GM06990 (cell line): ENCODE results near the gene SPTSSA.
"Not testable (repeated sequence)": the region's sequence is repeated elsewhere in the genome, so short reads cannot be mapped to it uniquely, and the experiment has no call there.

Experiments
- DNase-seq: peaks from one replicate; pipeline ENCODE4 v3.0.0-alpha.2; 2011; ENCODE audit not compliant: insufficient read length; ENCODE audit errors: extremely low read depth
- H3K27me3 ChIP-seq: replicated peaks from 2 replicates; pipeline ENCODE4 v1.6.0; 2011; ENCODE audit warnings: low read length; ENCODE audit not compliant: control insufficient read depth, insufficient read depth
- H3K36me3 ChIP-seq: 2 replicates; pipeline ENCODE4 v1.5.1; 2011; ENCODE audit warnings: low read length; ENCODE audit not compliant: control insufficient read depth, insufficient read depth
- H3K4me3 ChIP-seq: replicated peaks from 2 replicates; pipeline ENCODE4 v1.5.1; 2011; ENCODE audit warnings: low read depth, mild to moderate bottlenecking, control low read depth, low read length
- TF ChIP-seq, protein P1 (sequence below): IDR thresholded peaks from 2 replicates; pipeline ENCODE4 v1.5.1; 2011; ENCODE audit warnings: low read length, control low read depth, mild to moderate bottlenecking, inconsistent platforms; ENCODE audit not compliant: insufficient read depth, poor library complexity, severe bottlenecking

The SPTSSA gene

GRCh38 chr14:34462132-34462893, at the start of gene SPTSSA:
Gene SPTSSA (minus strand): TSS chr14:34462240. CDS start chr14:34462207, 33 bp downstream.
- H3K36me3 ChIP-seq, result no peaks in the 10 kb centered on the region
- H3K27me3 ChIP-seq, result no peaks in the 10 kb centered on the region
- peak within 1 kb of the TSS; percentile 89 for H3K4me3 ChIP-seq
- TF ChIP-seq, protein P1, sequence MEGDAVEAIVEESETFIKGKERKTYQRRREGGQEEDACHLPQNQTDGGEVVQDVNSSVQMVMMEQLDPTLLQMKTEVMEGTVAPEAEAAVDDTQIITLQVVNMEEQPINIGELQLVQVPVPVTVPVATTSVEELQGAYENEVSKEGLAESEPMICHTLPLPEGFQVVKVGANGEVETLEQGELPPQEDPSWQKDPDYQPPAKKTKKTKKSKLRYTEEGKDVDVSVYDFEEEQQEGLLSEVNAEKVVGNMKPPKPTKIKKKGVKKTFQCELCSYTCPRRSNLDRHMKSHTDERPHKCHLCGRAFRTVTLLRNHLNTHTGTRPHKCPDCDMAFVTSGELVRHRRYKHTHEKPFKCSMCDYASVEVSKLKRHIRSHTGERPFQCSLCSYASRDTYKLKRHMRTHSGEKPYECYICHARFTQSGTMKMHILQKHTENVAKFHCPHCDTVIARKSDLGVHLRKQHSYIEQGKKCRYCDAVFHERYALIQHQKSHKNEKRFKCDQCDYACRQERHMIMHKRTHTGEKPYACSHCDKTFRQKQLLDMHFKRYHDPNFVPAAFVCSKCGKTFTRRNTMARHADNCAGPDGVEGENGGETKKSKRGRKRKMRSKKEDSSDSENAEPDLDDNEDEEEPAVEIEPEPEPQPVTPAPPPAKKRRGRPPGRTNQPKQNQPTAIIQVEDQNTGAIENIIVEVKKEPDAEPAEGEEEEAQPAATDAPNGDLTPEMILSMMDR, result no peak
- DNase-seq, result peak; percentile 93

- TF ChIP-seq, protein P1, result no peak
- Histone ChIP-seq H3K27me3 (no peaks in the 10 kb centered on the region), H3K36me3 (no peaks in the 10 kb centered on the region), H3K4me3 (no peak overlapping the region)
- DNase-seq, result no peak
Measured at GRCh38 chr14:34507884-34508283, 45.8 kb upstream of the SPTSSA start.

GRCh38 chr14:34507459-34507858, 45.4 kb upstream of the SPTSSA start:
- no peaks in the 10 kb centered on the region for H3K36me3 ChIP-seq
- no peak overlapping the region for H3K4me3 ChIP-seq
- no peak for DNase-seq
- TF ChIP-seq, protein P1, result no peak
- H3K27me3 ChIP-seq, result no peaks in the 10 kb centered on the region

- not testable (repeated sequence) for DNase-seq, H3K4me3 ChIP-seq, H3K36me3 ChIP-seq, H3K27me3 ChIP-seq
Measured at GRCh38 chr14:34505124-34505491, 43.1 kb upstream of the SPTSSA start.

DNA sequence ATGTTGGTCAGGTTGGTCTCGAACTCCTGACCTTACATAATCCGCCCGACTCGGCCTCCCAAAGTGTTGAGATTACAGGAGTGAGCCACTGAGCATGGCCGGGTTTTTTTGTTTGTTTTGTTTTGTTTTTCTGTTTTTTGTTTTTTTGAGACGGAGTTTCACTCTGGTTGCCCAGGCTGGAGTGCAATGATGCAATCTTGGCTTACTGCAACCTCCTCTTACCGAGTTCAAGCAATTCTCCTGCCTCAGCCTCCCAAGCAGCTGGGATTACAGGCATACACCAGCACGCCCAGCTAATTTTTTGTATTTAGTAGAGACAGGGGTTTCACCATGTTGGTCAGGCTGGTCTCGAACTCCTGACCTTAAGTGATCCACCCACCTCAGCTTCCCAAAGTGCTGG, 42.0 kb upstream of the SPTSSA start:
- not testable (repeated sequence) for H3K4me3 ChIP-seq, DNase-seq, H3K27me3 ChIP-seq, H3K36me3 ChIP-seq

GRCh38 chr14:34502545-34503225, 40.6 kb upstream of the SPTSSA start:
- Histone ChIP-seq H3K36me3 (no peaks in the 10 kb centered on the region), H3K4me3 (no peak overlapping the region), H3K27me3 (no peaks in the 10 kb centered on the region)
- DNase-seq, result no peak
- TF ChIP-seq, protein P1, result no peak
